ENCODE measurements around the gene MSTO1.
"Not testable (repeated sequence)": the region's sequence is repeated elsewhere in the genome, so short reads cannot be mapped to it uniquely, and the experiment has no call there.

MSTO1 gene

DNA sequence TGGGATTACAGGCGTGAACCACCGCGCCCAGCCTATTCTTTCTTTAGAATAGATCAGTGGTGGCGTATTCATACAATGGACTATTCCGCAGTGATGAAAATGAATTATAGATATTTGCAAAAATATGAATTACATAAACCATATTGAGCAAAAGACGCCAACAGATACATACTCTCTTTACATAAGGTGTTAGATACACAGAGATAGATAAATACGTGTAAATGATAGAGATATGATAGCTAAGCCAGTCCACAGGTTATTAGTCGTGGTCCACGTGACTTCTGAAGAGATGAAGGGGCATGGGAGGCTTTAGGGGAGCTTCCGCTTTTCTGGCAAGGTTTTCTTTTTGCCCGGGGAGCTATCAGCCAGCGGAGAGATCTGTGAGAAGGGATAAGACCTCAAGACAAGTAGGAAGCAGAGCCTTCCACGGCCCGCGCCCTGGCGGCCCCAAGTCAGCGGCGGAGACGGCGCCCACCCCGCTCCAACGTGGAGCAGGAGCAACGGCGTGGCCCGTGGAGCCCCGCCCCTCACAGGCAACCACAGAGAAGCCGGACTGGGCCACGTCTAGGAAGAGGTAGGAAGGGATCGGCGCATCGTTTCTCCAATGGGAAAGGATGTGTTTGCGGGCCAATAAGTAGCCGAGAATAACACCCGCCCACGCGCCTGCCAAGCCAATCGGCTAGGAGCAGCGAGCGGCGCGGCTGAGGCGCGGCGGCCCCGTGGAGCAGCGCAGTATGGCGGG is at the start of gene MSTO1:
Gene MSTO1, plus strand, starts transcription at position 704 of the 742 bp plus-strand sequence. Its CDS starts 31 bp downstream, at position 735.
- Mint-ChIP-seq H3K9me3 (no peaks in the 10 kb centered on the region), H3K27me3 (no peaks in the 10 kb centered on the region), H3K36me3 (peaks cover 8 to 14% of the 10 kb centered on the region in 2 donors), H3K4me3 (peak within 1 kb of the TSS; percentile 90 to 96), H3K27ac (peak within 1 kb of the TSS; percentile 97), H3K4me1 (peaks cover 5% of the 10 kb centered on the region in 2 donors)
- ATAC-seq (replicated peaks) = peak; percentile 95
- DNase-seq = peak; percentile 95

DNA sequence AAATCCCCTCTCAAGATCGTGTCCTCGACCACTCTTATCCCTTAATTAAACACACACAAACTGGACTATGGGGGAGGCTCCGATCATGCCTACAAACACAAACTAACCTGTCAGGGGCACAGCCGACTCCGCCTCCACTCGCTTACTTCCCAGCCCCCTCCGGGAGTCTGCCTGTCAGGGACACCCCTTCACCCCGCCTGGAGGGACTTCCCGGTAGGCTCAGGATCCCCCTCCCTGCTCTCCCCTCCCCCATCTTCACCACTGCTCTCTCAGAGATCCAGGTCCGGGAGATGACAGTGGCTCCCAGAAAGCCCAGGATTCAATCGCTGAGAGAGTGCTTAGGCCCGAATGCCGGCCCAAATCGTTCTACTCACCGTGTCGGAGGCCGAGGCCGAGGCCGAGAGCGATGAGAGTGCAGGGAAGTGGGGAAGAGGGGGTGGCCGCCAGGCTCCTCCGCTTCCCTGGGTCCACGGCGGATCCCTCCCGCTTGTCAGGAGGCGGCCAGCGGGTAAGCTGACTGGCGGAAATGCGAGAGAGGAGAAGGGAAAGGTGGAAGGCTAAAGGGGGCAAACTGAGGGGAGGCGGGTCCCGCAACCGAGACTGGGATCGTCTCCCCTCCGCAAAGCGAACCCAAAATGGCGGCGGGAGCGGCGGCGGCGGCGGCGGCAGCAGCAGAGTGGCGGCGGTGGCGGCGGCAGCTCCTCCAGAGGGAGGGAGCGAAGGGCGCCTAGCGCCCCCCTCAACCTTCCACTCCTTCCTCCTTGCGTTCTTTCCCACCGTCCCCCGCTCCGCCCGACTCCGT is 48.0 kb upstream of the MSTO1 start:
- peaks cover 14 to 47% of the 10 kb centered on the region in 2 donors for H3K4me1 Mint-ChIP-seq
- not testable (repeated sequence) for DNase-seq, H3K9me3 Mint-ChIP-seq, H3K27me3 Mint-ChIP-seq
- peak; percentile 24 to 42 for ATAC-seq (replicated peaks)
- H3K4me3 Mint-ChIP-seq = peak overlapping the region; percentile 99 to 100
- H3K36me3 Mint-ChIP-seq = peaks cover 8 to 13% of the 10 kb centered on the region in 2 donors
- H3K27ac Mint-ChIP-seq = peak overlapping the region; percentile 98

DNA sequence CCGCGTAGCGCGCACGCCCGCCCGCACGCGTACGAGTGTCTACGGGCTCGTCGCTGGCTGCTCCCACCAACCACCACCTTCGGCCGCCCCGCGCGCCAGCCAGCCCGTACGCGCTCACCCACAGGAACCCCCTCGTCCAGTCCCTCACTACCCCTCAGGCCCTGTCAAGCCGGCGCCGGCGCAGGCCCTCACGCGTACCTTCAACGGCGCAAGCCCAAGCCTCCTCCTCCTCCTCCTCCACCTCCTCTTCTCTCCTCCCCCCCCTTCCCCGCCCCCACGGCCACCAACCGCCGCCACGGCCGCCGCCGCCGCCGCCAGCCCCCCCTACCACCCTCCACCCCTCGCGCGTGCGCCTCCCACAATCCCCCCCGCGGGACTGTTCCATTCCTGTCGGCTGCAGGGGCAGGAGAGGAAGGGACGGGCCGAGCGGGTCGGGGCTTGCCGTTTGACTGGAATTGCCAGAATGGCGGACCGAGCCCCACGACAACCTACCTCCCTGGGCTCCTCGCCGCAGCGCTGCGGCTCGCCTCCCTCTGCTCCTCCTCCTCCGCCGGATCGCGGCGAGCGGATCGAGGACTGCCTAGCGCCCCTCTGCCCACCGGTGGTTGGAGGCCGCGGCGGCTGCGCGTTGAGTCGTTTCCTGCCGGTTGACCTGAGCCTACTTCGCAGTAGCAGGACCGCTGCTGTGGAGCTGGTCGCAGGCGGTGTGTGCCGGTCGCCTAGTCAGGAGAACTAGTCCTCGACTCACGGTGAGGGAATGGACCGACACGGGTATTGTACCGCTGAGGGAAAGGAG is 47.2 kb upstream of the MSTO1 start, which contains the start of gene ASH1L:
Gene ASH1L, minus strand, starts transcription at position 223 of the 796 bp plus-strand sequence. CDS start 41,284 bp downstream, outside the sequence.
- Mint-ChIP-seq H3K27me3 (no peaks in the 10 kb centered on the region), H3K36me3 (peaks cover 8 to 13% of the 10 kb centered on the region in 2 donors), H3K9me3 (no peaks in the 10 kb centered on the region), H3K27ac (peak within 1 kb of the TSS; percentile 98), H3K4me1 (peaks cover 14 to 45% of the 10 kb centered on the region in 2 donors), H3K4me3 (peak within 1 kb of the TSS; percentile 99 to 100)
- peak; percentile 88 for DNase-seq
- ATAC-seq (replicated peaks) = peak; percentile 84 to 89

DNA sequence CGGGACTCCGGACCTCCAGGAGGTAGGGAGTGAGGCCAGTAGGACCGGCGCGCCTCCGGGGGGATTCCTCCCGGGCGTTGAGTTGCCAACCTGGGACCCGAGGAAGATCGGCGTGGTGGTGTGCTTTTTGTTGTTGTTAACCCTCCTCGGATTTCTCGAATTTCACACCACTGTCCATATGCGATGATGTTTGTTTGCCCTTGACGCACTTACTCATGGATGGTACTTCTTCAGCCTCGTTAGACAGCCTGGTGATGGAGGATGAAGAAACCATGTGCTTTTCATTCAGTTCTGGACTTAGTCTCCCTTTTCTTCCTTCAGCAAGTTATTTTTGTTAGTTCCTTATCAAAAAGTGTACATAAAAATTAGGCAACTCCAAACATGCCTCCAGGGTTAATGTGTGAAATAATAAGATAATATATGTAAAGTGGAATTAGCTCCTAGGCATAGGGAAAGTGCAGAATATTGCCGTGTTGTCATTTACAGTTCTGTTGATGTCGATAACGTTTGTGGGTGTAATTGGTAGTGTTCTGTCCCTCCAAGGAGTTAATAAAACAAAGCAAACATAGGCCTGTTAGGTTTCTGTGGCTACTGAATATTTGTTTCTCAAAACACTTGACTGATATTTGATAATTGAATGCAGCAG is 46.5 kb upstream of the MSTO1 start:
- Mint-ChIP-seq H3K4me3 (peak overlapping the region; percentile 99 to 100), H3K4me1 (peaks cover 14 to 38% of the 10 kb centered on the region in 2 donors), H3K27ac (peak overlapping the region; percentile 98), H3K36me3 (peaks cover 8 to 11% of the 10 kb centered on the region in 2 donors)
- ATAC-seq (replicated peaks) = peak; percentile 6 to 18
- H3K27me3 Mint-ChIP-seq, DNase-seq, H3K9me3 Mint-ChIP-seq: not testable (repeated sequence)

DNA sequence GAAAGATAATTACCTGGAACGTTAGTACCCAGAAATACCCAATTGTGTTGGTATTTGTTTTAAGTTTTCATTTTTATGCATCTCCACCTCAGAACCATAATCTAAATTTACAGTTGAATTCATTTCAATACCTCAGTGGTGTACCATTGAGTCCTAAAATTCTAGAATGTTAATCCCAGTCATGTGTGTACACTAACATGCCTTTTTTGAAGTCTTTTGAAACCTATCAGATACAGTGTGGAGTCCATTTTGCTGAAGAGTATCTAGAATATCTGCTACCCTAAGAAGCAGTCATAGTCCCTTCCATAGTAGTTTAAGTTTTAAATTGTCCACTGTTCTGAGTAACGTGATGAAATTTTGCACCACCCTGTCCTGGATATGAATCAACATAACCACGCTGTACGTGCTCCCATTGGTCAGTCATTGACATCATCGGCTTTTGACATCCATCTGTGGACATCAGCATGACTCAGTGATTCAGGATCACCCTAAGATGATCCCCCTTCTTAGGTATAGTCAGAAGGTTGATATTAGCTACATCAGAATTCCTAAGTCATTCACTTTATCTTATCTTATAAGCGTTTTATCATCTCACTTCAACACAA is 39.9 kb upstream of the MSTO1 start:
- Mint-ChIP-seq H3K4me3 (no peak overlapping the region), H3K9me3 (no peaks in the 10 kb centered on the region)
- ATAC-seq (replicated peaks) = no peak

DNA sequence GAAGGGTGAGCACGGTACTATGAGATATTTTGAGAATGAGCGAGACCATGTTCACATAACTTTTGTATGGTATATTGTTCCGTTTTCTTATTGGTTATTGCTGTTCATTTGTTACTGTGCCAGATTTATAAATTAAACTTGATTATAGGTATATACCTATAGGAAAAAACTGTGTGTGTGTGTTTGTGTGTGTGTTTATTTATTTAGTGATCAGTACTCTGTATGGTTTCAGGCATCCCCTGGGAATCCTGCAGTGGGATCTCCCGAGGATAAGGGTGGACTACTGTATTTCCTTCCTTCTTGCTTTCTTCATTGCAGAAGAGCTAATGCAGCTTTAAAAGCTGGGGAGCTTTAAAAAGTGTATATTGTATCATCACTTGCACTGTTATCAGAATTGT is 39.4 kb upstream of the MSTO1 start:
- no peak for DNase-seq
- Mint-ChIP-seq H3K9me3 (no peaks in the 10 kb centered on the region), H3K27ac (no peak overlapping the region), H3K27me3 (no peaks in the 10 kb centered on the region), H3K36me3 (peaks cover 0 to 9% of the 10 kb centered on the region in 2 donors), H3K4me1 (peaks cover 4 to 5% of the 10 kb centered on the region in 2 donors), H3K4me3 (no peak overlapping the region)
- no peak for ATAC-seq (replicated peaks)

More for the DNA sequence above, 39.9 kb upstream of the MSTO1 start:
- Mint-ChIP-seq H3K27ac (no peak overlapping the region), H3K4me1 (peaks cover 4 to 5% of the 10 kb centered on the region in 2 donors), H3K36me3 (peaks cover 0 to 9% of the 10 kb centered on the region in 2 donors), H3K27me3 (no peaks in the 10 kb centered on the region)
- no peak for DNase-seq

DNA sequence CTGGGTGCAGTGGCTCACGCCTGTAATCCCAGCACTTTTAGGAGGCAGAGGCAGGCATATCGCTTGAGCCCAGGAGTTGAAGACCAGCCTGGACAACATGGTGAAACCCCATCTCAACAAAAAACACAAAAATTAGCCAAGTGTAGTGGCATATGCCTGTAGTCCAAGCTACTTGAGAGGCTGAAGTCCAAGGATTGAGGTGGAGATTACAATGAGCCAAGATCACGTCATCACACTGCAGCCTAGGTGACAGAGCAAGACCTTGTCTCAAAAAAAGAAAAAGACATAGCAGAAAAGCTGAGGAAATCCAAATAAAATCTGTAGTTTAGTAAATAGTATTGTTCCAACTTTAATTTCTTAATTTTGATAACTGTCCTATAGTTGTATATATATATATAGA is 35.9 kb upstream of the MSTO1 start:
- Mint-ChIP-seq H3K27me3 (no peaks in the 10 kb centered on the region), H3K4me1 (peaks cover 0 to 4% of the 10 kb centered on the region in 2 donors), H3K4me3 (no peak overlapping the region), H3K9me3 (no peaks in the 10 kb centered on the region), H3K27ac (no peak overlapping the region), H3K36me3 (peaks cover 0 to 9% of the 10 kb centered on the region in 2 donors)
- ATAC-seq (replicated peaks) (no peak), DNase-seq (no peak)

DNA sequence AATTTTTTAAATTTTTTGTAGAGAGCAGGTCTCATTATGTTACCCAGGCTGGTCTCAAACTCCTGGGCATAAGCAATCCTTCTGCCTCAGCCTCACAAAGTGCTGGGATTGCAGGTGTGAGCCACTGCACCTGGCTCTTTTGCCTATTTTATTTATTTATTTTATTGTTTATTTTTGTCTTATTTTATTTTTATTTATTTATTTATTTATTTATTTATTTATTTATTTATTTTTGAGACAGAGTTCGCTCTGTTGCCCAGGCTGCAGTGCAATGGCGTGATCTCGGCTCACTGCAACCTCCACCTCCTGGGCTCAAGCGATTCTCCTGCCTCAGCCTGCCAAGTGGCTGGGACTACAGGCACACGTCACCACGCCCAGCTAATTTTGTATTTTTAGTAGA is 34.4 kb upstream of the MSTO1 start:
- ATAC-seq (replicated peaks); H3K4me3 Mint-ChIP-seq; H3K27me3 Mint-ChIP-seq; H3K36me3 Mint-ChIP-seq; H3K9me3 Mint-ChIP-seq; H3K27ac Mint-ChIP-seq; H3K4me1 Mint-ChIP-seq; DNase-seq: not testable (repeated sequence)

DNA sequence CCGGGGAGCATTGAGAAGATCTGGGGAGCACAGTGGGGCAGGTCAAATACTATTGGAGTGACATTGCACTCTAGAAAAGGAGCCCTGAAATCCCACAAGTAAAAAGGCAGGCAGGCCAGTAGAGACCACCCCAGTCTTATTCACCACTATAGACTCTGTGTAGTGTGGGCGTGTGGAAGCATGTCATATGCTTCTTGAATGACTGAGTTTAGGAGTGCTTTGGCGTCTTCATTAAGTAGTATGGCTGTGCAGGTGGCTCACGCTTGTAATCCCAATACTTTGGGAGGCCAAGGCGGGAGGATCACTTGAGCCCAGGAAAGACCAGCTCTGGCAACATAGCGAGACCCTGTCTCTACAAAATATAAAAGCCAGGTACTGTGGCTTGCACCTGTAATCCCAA is 26.2 kb upstream of the MSTO1 start:
- H3K36me3 Mint-ChIP-seq; DNase-seq; H3K4me3 Mint-ChIP-seq; H3K27me3 Mint-ChIP-seq; ATAC-seq (replicated peaks); H3K9me3 Mint-ChIP-seq; H3K27ac Mint-ChIP-seq; H3K4me1 Mint-ChIP-seq: not testable (repeated sequence)

DNA sequence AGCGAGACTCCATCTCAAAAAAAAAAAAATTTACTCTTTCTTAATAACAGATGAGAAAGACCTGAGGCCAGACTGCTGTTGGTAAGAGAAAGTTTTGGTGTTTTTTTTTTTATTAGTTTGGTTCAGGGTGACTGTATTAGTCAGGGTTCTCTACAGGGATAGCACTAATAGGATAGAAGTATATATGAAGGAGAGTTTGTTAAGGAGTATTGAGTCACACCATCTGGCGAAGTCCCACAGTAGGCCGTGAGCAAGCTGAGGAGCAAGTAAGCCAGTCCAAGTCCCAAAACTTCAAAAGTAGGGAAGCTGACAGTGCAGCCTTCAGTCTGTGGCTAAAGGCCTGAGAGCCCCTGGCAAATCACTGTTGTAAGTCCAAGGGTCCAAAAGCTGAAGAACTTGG is 20.7 kb upstream of the MSTO1 start:
- H3K36me3 Mint-ChIP-seq, H3K4me1 Mint-ChIP-seq: not testable (repeated sequence)

DNA sequence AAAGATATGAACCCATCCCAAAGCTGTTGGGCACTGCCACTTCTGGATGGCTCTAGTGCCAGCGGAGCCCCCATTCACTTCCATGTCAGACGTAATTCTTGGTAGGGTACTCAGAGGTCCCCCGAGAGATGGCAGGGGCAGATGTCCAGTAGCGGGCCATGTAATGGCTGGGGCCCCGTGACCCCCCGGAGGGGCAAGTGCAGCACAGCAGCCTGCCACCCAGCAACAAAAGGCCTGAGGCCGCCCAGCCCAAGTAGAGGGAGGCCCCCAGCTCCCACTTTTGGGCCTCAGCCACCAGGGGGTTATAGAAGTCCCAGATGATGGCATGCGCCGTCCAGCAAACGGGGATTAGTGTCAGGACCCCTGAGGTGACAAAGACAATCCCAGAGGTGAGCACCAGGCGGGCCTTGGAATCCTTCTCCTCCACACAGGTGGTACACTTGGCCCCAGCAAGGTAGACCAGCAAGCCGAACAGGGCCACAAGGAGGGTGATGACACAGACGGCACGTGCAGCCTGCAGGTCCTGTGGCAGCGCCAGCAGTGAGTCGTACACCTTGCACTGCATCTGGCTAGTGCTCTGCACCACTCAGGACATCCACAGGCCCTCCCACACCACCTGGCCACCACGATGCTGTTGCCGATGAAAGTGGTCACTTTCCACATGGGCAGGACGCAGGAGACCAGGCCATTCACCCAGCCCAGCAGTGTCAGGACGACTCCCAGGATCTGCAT is 19.3 kb upstream of the MSTO1 start:
- H3K4me3 Mint-ChIP-seq; H3K27ac Mint-ChIP-seq; H3K9me3 Mint-ChIP-seq; H3K36me3 Mint-ChIP-seq; ATAC-seq (replicated peaks); DNase-seq; H3K27me3 Mint-ChIP-seq; H3K4me1 Mint-ChIP-seq: not testable (repeated sequence)

More for the DNA sequence above, 20.7 kb upstream of the MSTO1 start:
- not testable (repeated sequence) for H3K27me3 Mint-ChIP-seq; ATAC-seq (replicated peaks); DNase-seq; H3K27ac Mint-ChIP-seq; H3K9me3 Mint-ChIP-seq; H3K4me3 Mint-ChIP-seq

DNA sequence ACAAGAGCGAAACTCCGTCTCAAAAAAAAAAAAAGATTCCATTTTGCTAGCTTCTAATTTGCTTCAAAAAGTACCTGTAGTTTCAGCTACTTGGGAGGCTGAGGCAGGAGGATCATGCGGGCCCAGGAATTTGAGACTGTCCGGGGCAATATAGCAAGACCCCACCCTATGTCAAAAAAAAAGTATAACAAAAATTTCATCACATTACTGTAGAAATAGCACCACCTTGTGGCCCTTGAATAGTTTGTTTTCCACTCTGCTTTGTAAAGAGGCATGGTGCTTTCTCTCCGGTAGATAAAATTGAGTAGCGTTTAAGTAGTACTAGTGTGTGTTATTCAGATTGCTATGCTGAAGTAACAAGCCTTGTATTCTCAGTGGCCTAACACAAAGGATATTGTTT is 18.2 kb upstream of the MSTO1 start:
- Mint-ChIP-seq H3K36me3 (peaks cover 0 to 4% of the 10 kb centered on the region in 2 donors), H3K27me3 (no peaks in the 10 kb centered on the region), H3K4me1 (peaks cover 0 to 4% of the 10 kb centered on the region in 2 donors), H3K9me3 (no peaks in the 10 kb centered on the region), H3K4me3 (no peak overlapping the region), H3K27ac (no peak overlapping the region)
- ATAC-seq (replicated peaks) = peak; percentile 55 to 68
- DNase-seq = no peak
